K562 (cell line): Measurements from ENCODE around the gene TNIP1. TPM values are rescaled to one million over a fixed set of nuclear protein-coding genes. Genes with fewer than 3 reads are reported as not detected.

Experiments
- ATAC-seq: fragments of 200-7000 bp; cut with Tn5 transposase; 3 replicates; pipeline ENCODE4 v1.9.1; 2020; ENCODE audit warnings: moderate library complexity
- BruUV-seq: library from RNA; stranded (reverse); fragments of 400-500 nt; replicated peaks from 2 replicates; lab custom pipeline; 2021; lab: Mats Ljungman, UMichigan
- CTCF ChIA-PET: fragments of 300-600 bp; formaldehyde crosslinking; extraction: SDS; loops from one replicate; lab custom pipeline; 2021; ENCODE audit warnings: low intra/inter-chr PET ratio; lab: Yijun Ruan, JAX
- POLR2A ChIA-PET: fragments of 300-600, 350-650 bp; sonication (Branson Sonifier 250); formaldehyde crosslinking; extraction: SDS; loops from one replicate; lab custom pipeline; 2021; ENCODE audit warnings: antibody characterized with exemption, inconsistent platforms; lab: Yijun Ruan, JAX
- DNase-seq, 4 experiments: peaks; one replicate each; pipeline versions ENCODE4 v3.0.0 to v3.0.0-alpha.2; 2011 to 2018; ENCODE audit warnings: low spot score in 3 of 4, mixed read lengths in 3 of 4; ENCODE audit errors: extremely low read depth in 1 of 4
- FAIRE-seq: peaks from 2 replicates; lab custom pipeline; 2011; peaks lifted over from hg19 to GRCh38; lab: Jason Lieb, UNC
- H2AFZ ChIP-seq: 2 replicates; pipeline ENCODE4 v1.6.0; 2011; ENCODE audit warnings: low read depth, low read length, control low read depth, inconsistent platforms
- H3K27ac ChIP-seq: fragments of 200-600 bp; 3 replicates; pipeline ENCODE4 v1.8.0; 2011; ENCODE audit warnings: low read depth, mild to moderate bottlenecking, control low read depth, inconsistent platforms, low read length, moderate library complexity, mixed read lengths; ENCODE audit errors: extremely low read depth
- H3K27me3 ChIP-seq, 2 experiments: fragments of 300-600 bp in 1 of 2; 2 replicates in 1 of 2; 3 replicates in 1 of 2; pipeline versions ENCODE4 v1.6.0 to v1.8.0; 2011; ENCODE audit warnings: inconsistent platforms in 2 of 2, low read length in 2 of 2, mild to moderate bottlenecking in 1 of 2, mixed read lengths in 1 of 2, moderate library complexity in 1 of 2; ENCODE audit not compliant: control insufficient read depth in 2 of 2, insufficient read depth in 2 of 2
- H3K36me3 ChIP-seq: fragments of 300-600 bp; 3 replicates; pipeline ENCODE4 v1.8.0; 2011; ENCODE audit warnings: mild to moderate bottlenecking, low read length, inconsistent platforms; ENCODE audit not compliant: control insufficient read depth, insufficient read depth
- H3K4me1 ChIP-seq, 2 experiments: fragments of 200-600 bp in 1 of 2; replicated peaks in 1 of 2; 2 replicates in 1 of 2; 3 replicates in 1 of 2; pipeline versions ENCODE4 v1.5.1 to v1.8.0; 2011; ENCODE audit warnings: inconsistent platforms in 2 of 2, low read length in 2 of 2, mild to moderate bottlenecking in 1 of 2, mixed read lengths in 1 of 2, moderate library complexity in 1 of 2; ENCODE audit not compliant: control insufficient read depth in 2 of 2, insufficient read depth in 2 of 2
- H3K4me2 ChIP-seq: 2 replicates; pipeline ENCODE4 v1.6.1; 2011; ENCODE audit warnings: low read length, control low read depth, inconsistent platforms, mixed read lengths; ENCODE audit not compliant: insufficient read depth
- H3K4me3 ChIP-seq: fragments of 200-600 bp; sonication (generic), shearing (Covaris generic); 2 replicates; pipeline ENCODE4 v1.5.1; 2016; ENCODE audit warnings: control low read depth, inconsistent platforms
- H3K79me2 ChIP-seq: fragments of 200-600 bp; 3 replicates; pipeline ENCODE4 v1.8.0; 2011; ENCODE audit warnings: low read length, inconsistent platforms; ENCODE audit not compliant: control insufficient read depth, insufficient read depth
- H3K9ac ChIP-seq, 2 experiments: 2 replicates each; pipeline versions ENCODE4 v1.6.0 to v1.6.1; 2011; ENCODE audit warnings: low read depth in 2 of 2, low read length in 2 of 2, control low read depth in 1 of 2, inconsistent platforms in 1 of 2, mild to moderate bottlenecking in 1 of 2, mixed read lengths in 1 of 2; ENCODE audit not compliant: insufficient read depth in 1 of 2
- H3K9me1 ChIP-seq: one replicate; pipeline ENCODE4 v1.6.0; 2011; ENCODE audit warnings: inconsistent platforms, mild to moderate bottlenecking, low read length, moderate library complexity; ENCODE audit not compliant: control insufficient read depth, insufficient read depth
- H3K9me3 ChIP-seq: replicated peaks from 2 replicates; pipeline ENCODE4 v1.5.1; 2011; ENCODE audit warnings: low read depth, low read length, inconsistent platforms; ENCODE audit not compliant: control insufficient read depth, insufficient read depth
- H4K20me1 ChIP-seq: replicated peaks from 2 replicates; pipeline ENCODE4 v1.6.1; 2011; ENCODE audit warnings: low read length, inconsistent platforms, mixed read lengths; ENCODE audit not compliant: control insufficient read depth, insufficient read depth
- CBFA2T3 ChIP-seq: fragments of 450-650 bp; IDR thresholded peaks from 2 replicates; pipeline ENCODE4 v1.6.1; 2017
- JUN ChIP-seq, 2 experiments: sonication (generic) in 1 of 2; formaldehyde crosslinking in 1 of 2; IDR thresholded peaks; 2 replicates each; pipeline versions ENCODE4 v1.6.1 to v1.8.0; 2012 to 2022; ENCODE audit warnings: borderline replicate concordance in 2 of 2, mild to moderate bottlenecking in 2 of 2, improper control_type of control experiment in 1 of 2, low read depth in 1 of 2, low read length in 1 of 2, missing genetic modification reagents in 1 of 2
- ZKSCAN1 ChIP-seq: fragments of 150-350 bp; IDR thresholded peaks from 2 replicates; pipeline ENCODE4 v1.6.1; 2016; ENCODE audit warnings: low read depth, low read length
- WGBS: fragments of 100-300 bp; shearing (Covaris generic); methylation state at CpG from one replicate; pipeline ENCODE4 v1.1.6; 2016; ENCODE audit warnings: low coverage, mixed read lengths; ENCODE audit not compliant: insufficient coverage; ENCODE audit errors: missing lambda C conversion rate; 5-methylcytosine and 5-hydroxymethylcytosine counted together
- in situ Hi-C: fragments of 300-500 bp; cut with MboI; formaldehyde crosslinking; loops from 4 replicates; pipeline ENCODE4 v1.15.0; 2018; ENCODE audit warnings: inconsistent platforms, mixed read lengths
- intact Hi-C: fragments of 100-400 bp; cut with micrococcal nuclease; formaldehyde crosslinking; loops from 2 replicates; pipeline ENCODE4 v1.14.2; 2022
- polyA plus RNA-seq, 8 experiments: library from polyadenylated mRNA; depleted of rRNA in 4 of 8; stranded (reverse) in 5 of 8; unstranded in 3 of 8; fragments of >200 nt; fragmentation: Nextera tagmentation in 2 of 8; fragmentation: Illumina TruSeq in 1 of 8; extraction: Ambion mirVana in 2 of 8; extraction: Trizol in 1 of 8; gene quantifications; 2 replicates each; pipeline versions ENCODE4 v1.2.1 to v1.2.3, GENCODE V29; 2011 to 2014; ENCODE audit warnings: inconsistent platforms in 1 of 8, missing spikeins in 1 of 8
- total RNA-seq, 7 experiments: library from RNA; depleted of rRNA in 6 of 7; stranded (reverse); fragments of >200 nt in 6 of 7; fragmentation: Illumina TruSeq in 2 of 7; extraction: Trizol in 2 of 7; gene quantifications; 2 replicates each; pipeline versions ENCODE4 v1.2.1 to v1.2.3, GENCODE V29; 2011 to 2021; ENCODE audit warnings: low replicate concordance in 1 of 7

TNIP1 gene
- total and polyA plus RNA-seq, 9 of the 15 experiments (the other 6 are each of a cell fraction or from before 2014, with no cell fraction given): 0.46 to 41.0 (median 24.6) TPM

- H3K4me1 ChIP-seq: peaks cover 19 to 21% of the 10 kb centered on the region in 2 experiments; a peak in 4 of 5 replicates
- BruUV-seq: no TSS peak
- 58% methylated on average over 3 of the region's 3 CpGs for WGBS
- no peak overlapping the region for H2AFZ ChIP-seq
- peak; percentile 15; the same call in 1 of the 2 replicates for TF ChIP-seq JUN (IDR thresholded peaks at IDR 0.05; ENCODE audit: borderline replicate concordance, low read depth, low read length)
- TF ChIP-seq JUN (CRISPR knock-in tag; IDR thresholded peaks at IDR 0.05; ENCODE audit: borderline replicate concordance): no peak
- peak; percentile 60; the same call in 1 of the 2 replicates for TF ChIP-seq ZKSCAN1
- no peak for TF ChIP-seq CBFA2T3
- H3K27me3 ChIP-seq: no peaks in the 10 kb centered on the region
- CTCF ChIA-PET: no interaction called here
- peak overlapping the region in 1 of 2 experiments; percentile 3; a peak in 1 of 4 replicates for H3K9ac ChIP-seq
- H3K9me3 ChIP-seq: no peaks in the 10 kb centered on the region
- intact Hi-C loops: loop anchor here (10.0 kb wide), 1 partner anchor 598 kb away; no protein-coding TSS in a partner anchor
- in situ Hi-C loops: no loop called here
- H3K79me2 ChIP-seq: peaks cover 40% of the 10 kb centered on the region
- H3K9me1 ChIP-seq: no peaks in the 10 kb centered on the region
- no peak overlapping the region for H3K4me3 ChIP-seq
- ATAC-seq (no peak), DNase-seq (no peak), FAIRE-seq (no peak)
- POLR2A ChIA-PET: interaction anchor here (0.6 to 1.7 kb wide), 5 partner anchors 16 to 131 kb away, joined by 3 to 8 read pairs (median 4); no protein-coding TSS in a partner anchor
- 0 out of 2 replicates have a peak, but pooled peaks cover 4% of the 10 kb centered on the region for H4K20me1 ChIP-seq
- no peak overlapping the region for H3K27ac ChIP-seq
- H3K36me3 ChIP-seq: peaks cover 8% of the 10 kb centered on the region; the same call in 2 of the 3 replicates
- no peak overlapping the region for H3K4me2 ChIP-seq
Observed at GRCh38 chr5:151083081-151083676, 2.3 kb upstream of the TNIP1 start.
